Measurements from ENCODE around the gene MAN1B1. TPM values are rescaled to one million over a fixed set of nuclear protein-coding genes. Genes with fewer than 3 reads are reported as not detected.

The MAN1B1 gene
- total and polyA plus RNA-seq, 4 donors, result 19.9 to 31.8 (median 26.5) TPM

GRCh38 chr9:137111788-137112563 is 25.2 kb downstream of the MAN1B1 start:
- Histone ChIP-seq H3K4me3 (ENCODE audit: low read depth in 1 of 3, low read length in 3 of 3) (no peak overlapping the region), H3K36me3 (ENCODE audit: control insufficient read depth in 4 of 4, insufficient read depth in 3 of 4, low read depth in 1 of 4, low read length in 3 of 4) (peaks cover 3 to 16% (median 6%) of the 10 kb centered on the region in 4 donors), H3K27me3 (ENCODE audit: control insufficient read depth in 4 of 4, insufficient read depth in 4 of 4, low read length in 3 of 4) (no peaks in the 10 kb centered on the region), H3K9me3 (ENCODE audit: control insufficient read depth in 4 of 4, low read length in 3 of 4) (no peaks in the 10 kb centered on the region), H3K4me1 (ENCODE audit: control insufficient read depth in 4 of 4, insufficient read depth in 4 of 4, low read length in 3 of 4) (peaks cover 4 to 7% (median 5%) of the 10 kb centered on the region in 4 donors), H3K9ac (ENCODE audit: low read depth in 1 of 2, low read length in 2 of 2) (no peak overlapping the region), H3K27ac (ENCODE audit: low read depth in 1 of 2, low read length in 2 of 2) (no peak overlapping the region)
- TF ChIP-seq RAD21 (IDR thresholded peaks at IDR 0.05) (no peak), FOXA1 (IDR thresholded peaks at IDR 0.05) (no peak), GABPA (IDR thresholded peaks at IDR 0.05 in 1 of 2, conservative IDR thresholded peaks at IDR 0.05 in 1 of 2) (no peak), MAX (IDR thresholded peaks at IDR 0.05) (no peak), TAF1 (conservative IDR thresholded peaks at IDR 0.05) (no peak), JUND (IDR thresholded peaks at IDR 0.05) (no peak), HNF4G (IDR thresholded peaks at IDR 0.05) (no peak), ATF3 (IDR thresholded peaks at IDR 0.05) (no peak), YY1 (IDR thresholded peaks at IDR 0.05) (no peak), ZBTB33 (IDR thresholded peaks at IDR 0.05) (no peak), FOXA2 (IDR thresholded peaks at IDR 0.05) (no peak), RXRA (IDR thresholded peaks at IDR 0.05) (no peak), EGR1 (IDR thresholded peaks at IDR 0.05; ENCODE audit: low read depth in 2 of 2) (no peak), CTCF (IDR thresholded peaks at IDR 0.05; ENCODE audit: low read depth, low read length, missing input control) (no peak), HNF4A (conservative IDR thresholded peaks at IDR 0.05) (no peak)
- WGBS, result 93% methylated on average over 35 of the region's 35 CpGs
- no peak for DNase-seq (ENCODE audit: low spot score)

GRCh38 chr9:137112564-137113384 is 26.0 kb downstream of the MAN1B1 start:
- Histone ChIP-seq H3K36me3 (ENCODE audit: control insufficient read depth in 4 of 4, insufficient read depth in 3 of 4, low read depth in 1 of 4, low read length in 3 of 4) (peaks cover under 1 to 12% (median 6%) of the 10 kb centered on the region in 4 donors), H3K9me3 (ENCODE audit: control insufficient read depth in 4 of 4, low read length in 3 of 4) (no peaks in the 10 kb centered on the region), H3K4me1 (ENCODE audit: control insufficient read depth in 4 of 4, insufficient read depth in 4 of 4, low read length in 3 of 4) (peaks cover 4 to 7% (median 5%) of the 10 kb centered on the region in 4 donors), H3K9ac (ENCODE audit: low read depth in 1 of 2, low read length in 2 of 2) (no peak overlapping the region), H3K4me3 (ENCODE audit: low read depth in 1 of 3, low read length in 3 of 3) (no peak overlapping the region), H3K27ac (ENCODE audit: low read depth in 1 of 2, low read length in 2 of 2) (no peak overlapping the region), H3K27me3 (ENCODE audit: control insufficient read depth in 4 of 4, insufficient read depth in 4 of 4, low read length in 3 of 4) (no peaks in the 10 kb centered on the region)
- WGBS, result 97% methylated on average over 42 of the region's 42 CpGs
- no peak for DNase-seq (ENCODE audit: low spot score)
- no peak for TF ChIP-seq MAX (IDR thresholded peaks at IDR 0.05)
- no peak for TF ChIP-seq YY1 (IDR thresholded peaks at IDR 0.05)
- no peak for TF ChIP-seq ZBTB33 (IDR thresholded peaks at IDR 0.05)
- TF ChIP-seq GABPA (IDR thresholded peaks at IDR 0.05 in 1 of 2, conservative IDR thresholded peaks at IDR 0.05 in 1 of 2), result no peak
- no peak for TF ChIP-seq TAF1 (conservative IDR thresholded peaks at IDR 0.05)
- no peak for TF ChIP-seq EGR1 (IDR thresholded peaks at IDR 0.05; ENCODE audit: low read depth in 2 of 2)
- no peak for TF ChIP-seq HNF4G (IDR thresholded peaks at IDR 0.05)
- TF ChIP-seq CTCF (IDR thresholded peaks at IDR 0.05; ENCODE audit: low read depth, low read length, missing input control), result no peak
- no peak for TF ChIP-seq NR2F2 (IDR thresholded peaks at IDR 0.05)
- TF ChIP-seq SP1 (IDR thresholded peaks at IDR 0.05), result no peak
- TF ChIP-seq ATF3 (IDR thresholded peaks at IDR 0.05), result no peak
- no peak for TF ChIP-seq HNF4A (conservative IDR thresholded peaks at IDR 0.05)
